ENCODE measurements around the gene RIPOR2. TPM values are rescaled to one million over a fixed set of nuclear protein-coding genes. Genes with fewer than 3 reads are reported as not detected.

RIPOR2 gene
- total RNA-seq, 2 experiments from 2014 or later: 88.3 to 96.3 TPM

GRCh38 chr6:24943774-24944173 is 8.0 kb upstream of the RIPOR2 start:
- ChIA-PET POLR2A (interaction anchor here (0.7 to 1.8 kb wide), 3 partner anchors 10 to 51 kb away, joined by 3 to 5 read pairs (median 3); no protein-coding TSS in a partner anchor), CTCF (interaction anchor here (1.1 to 11.0 kb wide), 3 partner anchors 7 to 48 kb away, joined by 3 to 155 read pairs (median 9); partner anchors contain the start of gene RIPOR2)
- TF ChIP-seq CTCF (IDR thresholded peaks at IDR 0.05): no peak
- no peak for DNase-seq
- no peak for ATAC-seq
- H3K9me3 Mint-ChIP-seq: peaks cover 27% of the 10 kb centered on the region
- no peak overlapping the region for H3K4me3 Mint-ChIP-seq
- intact Hi-C loops (cut with micrococcal nuclease): no loop called here
- no peaks in the 10 kb centered on the region for H3K27me3 Mint-ChIP-seq
- peaks cover 40% of the 10 kb centered on the region for H3K36me3 Mint-ChIP-seq (ENCODE audit: low read depth)
- peaks cover 55% of the 10 kb centered on the region for H3K4me1 Mint-ChIP-seq (ENCODE audit: low read depth)
- no peak overlapping the region for H3K27ac Mint-ChIP-seq

- DNase-seq (no peak), ATAC-seq (no peak)
- H3K27me3 Mint-ChIP-seq: no peaks in the 10 kb centered on the region
- no peak for TF ChIP-seq CTCF (IDR thresholded peaks at IDR 0.05)
- H3K36me3 Mint-ChIP-seq (ENCODE audit: low read depth): peaks cover 28% of the 10 kb centered on the region
- ChIA-PET POLR2A (interaction anchor here (1.5 to 8.6 kb wide), 4 partner anchors 10 to 34 kb away, joined by 5 to 124 read pairs (median 46); no protein-coding TSS in a partner anchor), CTCF (interaction anchor here (1.1 to 10.1 kb wide), 4 partner anchors 8 to 51 kb away, joined by 3 to 237 read pairs (median 80); no protein-coding TSS in a partner anchor)
- H3K4me3 Mint-ChIP-seq: peak overlapping the region; percentile 49
- intact Hi-C loops (cut with micrococcal nuclease): no loop called here
- H3K9me3 Mint-ChIP-seq: peaks cover 15% of the 10 kb centered on the region
- peaks cover 65% of the 10 kb centered on the region for H3K4me1 Mint-ChIP-seq (ENCODE audit: low read depth)
- peak overlapping the region; percentile 86 for H3K27ac Mint-ChIP-seq
These were observed 4.7 kb upstream of the RIPOR2 start for GRCh38 chr6:24940311-24940917.

- Mint-ChIP-seq H3K4me1 (ENCODE audit: low read depth) (peaks cover 74% of the 10 kb centered on the region), H3K27me3 (no peaks in the 10 kb centered on the region), H3K4me3 (peak overlapping the region; percentile 92), H3K27ac (peak overlapping the region; percentile 95), H3K36me3 (ENCODE audit: low read depth) (peaks cover 7% of the 10 kb centered on the region), H3K9me3 (no peaks in the 10 kb centered on the region)
- intact Hi-C loops (cut with micrococcal nuclease): loop anchor here (5.0 to 10.0 kb wide), 2 partner anchors 36 to 138 kb away; no protein-coding TSS in a partner anchor
- ChIA-PET CTCF (interaction anchor here (0.9 to 10.1 kb wide), 21 partner anchors 8 to 134 kb away, joined by 3 to 237 read pairs (median 29); no protein-coding TSS in a partner anchor), POLR2A (interaction anchor here (0.7 to 9.2 kb wide), 17 partner anchors 9 to 134 kb away, joined by 3 to 124 read pairs (median 4); no protein-coding TSS in a partner anchor)
- DNase-seq (peak; percentile 77), ATAC-seq (peak; percentile 64)
- no peak for TF ChIP-seq CTCF (IDR thresholded peaks at IDR 0.05)
These were observed 1.0 kb upstream of the RIPOR2 start for GRCh38 chr6:24936641-24937317.

GRCh38 chr6:24933868-24934401 is 1.8 kb downstream of the RIPOR2 start:
- ATAC-seq: no peak
- CTCF ChIA-PET: interaction anchor here (0.8 to 10.1 kb wide), 54 partner anchors 9 to 144 kb away, joined by 3 to 237 read pairs (median 6); no protein-coding TSS in a partner anchor
- H3K36me3 Mint-ChIP-seq (ENCODE audit: low read depth): peaks cover 11% of the 10 kb centered on the region
- POLR2A ChIA-PET: interaction anchor here (0.9 to 9.2 kb wide), 19 partner anchors 8 to 105 kb away, joined by 3 to 124 read pairs (median 5); no protein-coding TSS in a partner anchor
- peak; percentile 61 for DNase-seq
- TF ChIP-seq CTCF (IDR thresholded peaks at IDR 0.05): peak; percentile 97
- H3K4me3 Mint-ChIP-seq: peak overlapping the region; percentile 92
- peak overlapping the region; percentile 95 for H3K27ac Mint-ChIP-seq
- H3K4me1 Mint-ChIP-seq (ENCODE audit: low read depth): peaks cover 73% of the 10 kb centered on the region
- no peaks in the 10 kb centered on the region for H3K27me3 Mint-ChIP-seq
- H3K9me3 Mint-ChIP-seq: no peaks in the 10 kb centered on the region
- intact Hi-C loops (cut with micrococcal nuclease): loop anchor here (10.0 kb wide), 1 partner anchor 141 kb away; no protein-coding TSS in a partner anchor
